GDM1 (cell line): ENCODE measurements around the gene MTRF1L.
"Not testable (repeated sequence)": the region's sequence is repeated elsewhere in the genome, so short reads cannot be mapped to it uniquely, and the experiment has no call there.

Experiments
- DNase-seq: peaks from one replicate; lab custom pipeline; 2025; lab: John Stamatoyannopoulos, UW

The MTRF1L gene

GRCh38 chr6:153001767-153002612 lies 519 bp downstream of the MTRF1L start:
- DNase-seq = no peak

- not testable (repeated sequence) for DNase-seq
Observed at GRCh38 chr6:153000790-153001189, 1.7 kb downstream of the MTRF1L start.

- DNase-seq = no peak
Observed at GRCh38 chr6:153000243-153000642, 2.3 kb downstream of the MTRF1L start.

GRCh38 chr6:152999538-152999937 lies 3.0 kb downstream of the MTRF1L start:
- not testable (repeated sequence) for DNase-seq

DNA sequence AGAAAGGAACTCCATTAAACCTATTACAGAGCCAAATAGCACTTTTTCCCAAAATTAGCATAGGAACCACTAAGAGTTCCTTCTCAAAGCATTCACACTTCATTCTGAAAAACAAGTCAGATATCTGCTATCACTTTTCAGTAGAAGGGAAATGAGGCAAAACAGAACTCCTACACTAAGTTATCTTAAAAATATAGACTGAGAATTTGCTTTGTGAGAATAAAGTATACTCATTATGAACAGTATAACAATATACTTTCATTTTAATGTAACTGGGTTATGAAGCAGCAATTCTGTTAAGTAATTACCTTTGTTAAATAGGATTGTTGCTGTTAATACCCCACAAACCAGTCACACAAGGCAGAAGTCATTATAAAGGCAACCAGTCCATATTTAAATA lies 8.7 kb downstream of the MTRF1L start:
- no peak for DNase-seq

- DNase-seq = no peak
Observed at GRCh38 chr6:152993431-152993830, 9.1 kb downstream of the MTRF1L start.

- DNase-seq = no peak
Observed at GRCh38 chr6:152986978-152987377, 15.5 kb downstream of the MTRF1L start.

DNA sequence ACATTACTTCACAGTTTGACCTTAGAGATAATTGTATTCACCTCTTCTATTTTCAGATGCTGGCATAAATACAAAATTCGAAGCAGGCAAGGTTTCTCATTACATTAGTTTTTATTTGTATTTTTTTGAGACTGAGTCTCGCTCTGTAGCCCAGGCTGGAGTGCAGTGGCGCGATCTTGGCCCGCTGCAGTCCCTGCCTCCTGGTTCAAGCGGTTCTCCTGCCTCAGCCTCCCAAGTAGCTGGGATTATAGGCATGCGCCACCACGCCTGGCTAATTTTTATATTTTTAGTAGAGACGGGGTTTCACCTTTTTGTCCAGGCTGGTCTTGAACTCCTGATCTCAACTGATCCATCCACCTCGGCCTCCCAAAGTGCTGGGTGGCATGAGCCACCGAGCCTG lies 17.2 kb downstream of the MTRF1L start:
- DNase-seq = not testable (repeated sequence)

DNA sequence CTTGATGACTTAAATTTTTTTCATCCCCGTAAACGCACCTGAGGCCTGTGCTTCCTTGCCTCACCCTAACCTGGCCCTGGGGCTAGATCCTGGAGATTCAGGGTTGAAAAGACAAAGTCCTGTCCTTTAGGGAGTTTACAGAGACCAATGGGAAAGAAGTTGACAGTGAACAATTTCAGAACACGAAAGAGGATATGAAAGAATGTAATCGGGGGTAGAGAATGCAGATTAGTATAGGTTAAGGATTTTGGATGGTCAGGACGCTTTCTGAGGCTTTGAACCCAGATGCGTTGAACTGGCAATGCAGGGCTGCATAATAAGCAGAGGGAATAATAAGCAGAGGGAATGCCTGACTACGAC lies 18.0 kb downstream of the MTRF1L start:
- no peak for DNase-seq

- peak; percentile 49 for DNase-seq
Observed at GRCh38 chr6:152983637-152984512, 18.6 kb downstream of the MTRF1L start.

GRCh38 chr6:152982904-152983636 lies 19.4 kb downstream of the MTRF1L start, which contains the start of gene FBXO5:
Gene FBXO5 (minus strand): TSS chr6:152983041. CDS start chr6:152982959, 82 bp downstream.
- peak; percentile 97 for DNase-seq

GRCh38 chr6:152981989-152982903 lies 20.3 kb downstream of the MTRF1L start:
- no peak for DNase-seq

- no peak for DNase-seq
Observed at GRCh38 chr6:152981219-152981618, 21.3 kb downstream of the MTRF1L start.

DNA sequence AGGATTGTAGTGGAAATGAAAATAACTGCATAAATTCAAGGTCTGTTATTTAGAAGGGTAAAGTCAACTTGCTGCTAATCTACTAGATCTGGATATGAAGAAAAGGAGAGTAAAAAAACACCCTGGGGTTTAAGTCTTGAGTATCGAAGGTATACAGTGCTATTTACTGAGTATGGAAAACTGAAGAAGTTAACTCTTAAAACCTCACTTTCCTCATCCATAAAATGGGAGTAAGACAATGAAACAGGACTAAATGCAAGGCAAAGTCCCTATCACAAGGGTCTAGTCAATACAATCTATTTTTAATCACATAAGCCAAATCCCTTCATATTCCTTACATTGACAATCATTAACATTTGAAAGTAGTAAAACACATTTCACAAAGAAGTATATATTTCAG lies 21.9 kb downstream of the MTRF1L start:
- no peak for DNase-seq

- DNase-seq = no peak
Observed at GRCh38 chr6:152979116-152979515, 23.4 kb downstream of the MTRF1L start.

DNA sequence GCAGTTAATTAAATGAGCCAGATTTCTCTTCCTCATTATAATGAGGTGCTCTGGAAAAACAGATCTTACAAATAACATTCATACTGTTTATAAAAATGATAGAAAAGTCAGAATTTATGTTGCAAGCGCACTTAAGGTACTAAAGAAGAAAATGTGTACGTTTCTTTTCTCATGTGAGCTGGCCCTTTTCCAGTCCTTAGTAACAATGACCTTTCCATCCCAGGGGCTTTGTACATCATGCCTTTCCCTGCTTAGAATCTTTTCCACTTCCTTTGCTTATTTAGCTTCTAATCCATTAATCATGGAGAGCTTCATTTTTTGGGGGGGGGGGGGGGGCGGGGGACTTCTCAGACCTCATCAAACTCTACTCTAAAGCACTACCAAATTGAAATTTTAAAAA lies 24.5 kb downstream of the MTRF1L start:
- DNase-seq = no peak

DNA sequence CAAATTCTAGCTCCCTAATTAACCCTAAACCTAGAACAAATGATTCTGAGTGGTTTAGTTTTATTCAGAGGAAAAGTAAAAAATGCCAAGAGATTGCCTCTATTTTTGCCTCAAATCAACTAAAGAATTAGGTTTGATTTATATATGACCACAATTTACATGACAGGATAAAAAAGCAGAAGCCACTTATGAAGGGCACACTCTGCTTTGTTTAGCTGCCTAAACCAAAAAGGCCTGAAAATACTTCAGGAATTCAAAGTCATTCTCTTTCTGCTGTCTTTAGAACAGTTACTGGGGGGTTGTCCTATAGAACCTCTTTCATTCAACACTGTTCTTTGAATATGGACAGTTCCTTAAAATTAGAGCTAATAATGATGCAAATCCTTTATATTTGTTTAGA lies 25.0 kb downstream of the MTRF1L start:
- DNase-seq = no peak

GRCh38 chr6:152976749-152977148 lies 25.8 kb downstream of the MTRF1L start:
- no peak for DNase-seq

- DNase-seq = no peak
Observed at GRCh38 chr6:152975204-152975915, 27.1 kb downstream of the MTRF1L start.

GRCh38 chr6:152973916-152974315 lies 28.6 kb downstream of the MTRF1L start:
- DNase-seq = no peak
